ENCODE data around the gene IL1RN. TPM values are rescaled to one million over a fixed set of nuclear protein-coding genes. Genes with fewer than 3 reads are reported as not detected.

IL1RN gene
- total and polyA plus RNA-seq, 2 of the 13 experiments (the other 11 are each of a cell fraction or from before 2014, with no cell fraction given), result 21.2 to 101 TPM

GRCh38 chr2:113085542-113085941, 41.9 kb upstream of the IL1RN start:
- H3K9ac ChIP-seq (ENCODE audit: insufficient read depth, low read depth, low read length), result no peak overlapping the region
- intact Hi-C loops (cut with micrococcal nuclease; ENCODE audit: unreplicated experiment), result no loop called here
- POLR2A ChIA-PET, result interaction anchor here (1.7 kb wide), 1 partner anchor 113 kb away, joined by 7 read pairs; no protein-coding TSS in a partner anchor
- H3K27me3 ChIP-seq (ENCODE audit: control insufficient read depth in 1 of 2, insufficient read depth in 2 of 2, low read length in 2 of 2), result peaks cover 0 to 6% of the 10 kb centered on the region in 2 experiments; a peak in 1 of 5 replicates
- no peak overlapping the region for H3K4me3 ChIP-seq (replicated peaks in 1 of 3; ENCODE audit: insufficient read depth in 1 of 3, low read depth in 2 of 3, low read length in 3 of 3)
- 45% methylated on average over 2 of the region's 2 CpGs for WGBS (ENCODE audit: low lambda C conversion rate)
- no peaks in the 10 kb centered on the region for H3K79me2 ChIP-seq (ENCODE audit: insufficient read depth, low read length)
- CTCF ChIA-PET (ENCODE audit: low intra/inter-chr PET ratio, low total read pairs), result no interaction called here
- H3K27ac ChIP-seq (ENCODE audit: extremely low read length, insufficient read depth, low read length), result no peak overlapping the region
- no TSS peak for BruUV-seq (replicated peaks)
- no peaks in the 10 kb centered on the region for H3K36me3 ChIP-seq (replicated peaks in 1 of 2; ENCODE audit: control insufficient read depth in 1 of 2, insufficient read depth in 2 of 2, low read length in 2 of 2)
- ATAC-seq, result no peak
- no peak for FAIRE-seq
- in situ Hi-C loops (cut with HindIII; ENCODE audit: extremely low pct_ligation_motif_present, low pct_unique_long_range_greater_than_20kb), result loop anchor here (10.0 kb wide), 1 partner anchor 289 kb away; no protein-coding TSS in a partner anchor
- DNase-seq (ENCODE audit: low spot score), result no peak
- H2AFZ ChIP-seq (ENCODE audit: low read length), result no peak overlapping the region
- peaks cover 42% of the 10 kb centered on the region for H3K4me1 ChIP-seq (ENCODE audit: insufficient read depth, low read length)
- H3K9me3 ChIP-seq (ENCODE audit: low read length), result no peaks in the 10 kb centered on the region; the same call in 1 of the 2 replicates
- no peaks in the 10 kb centered on the region for H4K20me1 ChIP-seq (ENCODE audit: insufficient read depth, low read length)
- H3K4me2 ChIP-seq (ENCODE audit: low read depth, low read length), result no peak overlapping the region
- TF ChIP-seq THAP9 (CRISPR knock-in tag; IDR thresholded peaks at IDR 0.05; ENCODE audit: borderline replicate concordance) (no peak), RXRA (CRISPR knock-in tag; IDR thresholded peaks at IDR 0.05) (no peak), GTF3A (CRISPR knock-in tag; conservative IDR thresholded peaks at IDR 0.05) (no peak), THYN1 (CRISPR knock-in tag; IDR thresholded peaks at IDR 0.05; ENCODE audit: borderline replicate concordance, low read depth) (no peak), CENPBD1 (CRISPR knock-in tag; IDR thresholded peaks at IDR 0.05; ENCODE audit: borderline replicate concordance, low read depth) (no peak), KLF9 (CRISPR knock-in tag; IDR thresholded peaks at IDR 0.05; ENCODE audit: low read depth) (no peak), AFF4 (CRISPR knock-in tag; IDR thresholded peaks at IDR 0.05) (no peak), HNF4G (IDR thresholded peaks at IDR 0.05; ENCODE audit: borderline replicate concordance, low read depth, low read length) (no peak), HNF4G (CRISPR knock-in tag; IDR thresholded peaks at IDR 0.05; ENCODE audit: borderline replicate concordance, low read depth) (no peak), MTF1 (CRISPR knock-in tag; IDR thresholded peaks at IDR 0.05) (no peak), TOE1 (CRISPR knock-in tag; IDR thresholded peaks at IDR 0.05) (no peak), BORCS8-MEF2B (CRISPR knock-in tag; IDR thresholded peaks at IDR 0.05) (no peak), NFE2 (CRISPR knock-in tag; IDR thresholded peaks at IDR 0.05) (no peak), THAP8 (CRISPR knock-in tag; IDR thresholded peaks at IDR 0.05; ENCODE audit: borderline replicate concordance) (no peak), MED13 (CRISPR knock-in tag; IDR thresholded peaks at IDR 0.05) (no peak), RELA (CRISPR knock-in tag; IDR thresholded peaks at IDR 0.05) (no peak)
- TF ChIP-seq, protein P1, sequence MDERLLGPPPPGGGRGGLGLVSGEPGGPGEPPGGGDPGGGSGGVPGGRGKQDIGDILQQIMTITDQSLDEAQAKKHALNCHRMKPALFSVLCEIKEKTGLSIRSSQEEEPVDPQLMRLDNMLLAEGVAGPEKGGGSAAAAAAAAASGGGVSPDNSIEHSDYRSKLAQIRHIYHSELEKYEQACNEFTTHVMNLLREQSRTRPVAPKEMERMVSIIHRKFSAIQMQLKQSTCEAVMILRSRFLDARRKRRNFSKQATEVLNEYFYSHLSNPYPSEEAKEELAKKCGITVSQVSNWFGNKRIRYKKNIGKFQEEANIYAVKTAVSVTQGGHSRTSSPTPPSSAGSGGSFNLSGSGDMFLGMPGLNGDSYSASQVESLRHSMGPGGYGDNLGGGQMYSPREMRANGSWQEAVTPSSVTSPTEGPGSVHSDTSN (CRISPR knock-in tag; IDR thresholded peaks at IDR 0.05), result no peak
